KMS-11 (cell line): ENCODE measurements around the gene PDZD2.
"Not testable (repeated sequence)": the region's sequence is repeated elsewhere in the genome, so short reads cannot be mapped to it uniquely, and the experiment has no call there.

Experiments
- H2AFZ ChIP-seq: fragments of 200-600 bp; sonication (generic); 2 replicates; pipeline ENCODE4 v1.6.1; 2016; ENCODE audit warnings: antibody characterized with exemption, mixed run types, low read depth
- H3K27ac ChIP-seq: fragments of 200-600 bp; sonication (generic); 2 replicates; pipeline ENCODE4 v1.6.1; 2016; ENCODE audit warnings: mild to moderate bottlenecking, mixed run types
- H3K27me3 ChIP-seq: fragments of 200-600 bp; sonication (generic); 2 replicates; pipeline ENCODE4 v1.6.1; 2017; ENCODE audit warnings: mild to moderate bottlenecking, low read depth, mixed run types, moderate library complexity; ENCODE audit not compliant: insufficient read depth
- H3K36me3 ChIP-seq: fragments of 200-600 bp; sonication (generic); 2 replicates; pipeline ENCODE4 v1.6.1; 2017; ENCODE audit warnings: mild to moderate bottlenecking, mixed run types; ENCODE audit not compliant: insufficient read depth
- H3K4me1 ChIP-seq: fragments of 200-600 bp; sonication (generic); 2 replicates; pipeline ENCODE4 v1.6.1; 2016; ENCODE audit warnings: mild to moderate bottlenecking, low read depth, mixed run types; ENCODE audit not compliant: poor library complexity, severe bottlenecking
- H3K4me2 ChIP-seq: fragments of 200-600 bp; sonication (generic); 2 replicates; pipeline ENCODE4 v1.7.0; 2016; ENCODE audit warnings: mild to moderate bottlenecking, mixed run types
- H3K4me3 ChIP-seq: fragments of 200-600 bp; sonication (generic); IDR thresholded peaks from 2 replicates; pipeline ENCODE4 v1.6.1; 2017; ENCODE audit warnings: low read depth, low read length, mixed read lengths; ENCODE audit not compliant: insufficient read depth
- H3K79me2 ChIP-seq: fragments of 200-600 bp; sonication (generic); 2 replicates; pipeline ENCODE4 v1.6.1; 2016; ENCODE audit warnings: low read depth, mixed run types; ENCODE audit not compliant: insufficient read depth
- H3K9ac ChIP-seq: fragments of 200-600 bp; sonication (generic); 2 replicates; pipeline ENCODE4 v1.6.1; 2016; ENCODE audit warnings: mild to moderate bottlenecking, mixed run types
- H4K20me1 ChIP-seq: fragments of 200-600 bp; sonication (generic); 2 replicates; pipeline ENCODE4 v1.6.1; 2016; ENCODE audit warnings: mild to moderate bottlenecking, mixed run types; ENCODE audit not compliant: insufficient read depth
- TF ChIP-seq, protein P1 (sequence below): fragments of 200-600 bp; sonication (generic); conservative IDR thresholded peaks from 2 replicates; pipeline ENCODE4 v1.6.1; 2017; ENCODE audit warnings: low read depth, mild to moderate bottlenecking, antibody characterized with exemption, low read length, moderate library complexity, mixed read lengths

The PDZD2 gene

DNA sequence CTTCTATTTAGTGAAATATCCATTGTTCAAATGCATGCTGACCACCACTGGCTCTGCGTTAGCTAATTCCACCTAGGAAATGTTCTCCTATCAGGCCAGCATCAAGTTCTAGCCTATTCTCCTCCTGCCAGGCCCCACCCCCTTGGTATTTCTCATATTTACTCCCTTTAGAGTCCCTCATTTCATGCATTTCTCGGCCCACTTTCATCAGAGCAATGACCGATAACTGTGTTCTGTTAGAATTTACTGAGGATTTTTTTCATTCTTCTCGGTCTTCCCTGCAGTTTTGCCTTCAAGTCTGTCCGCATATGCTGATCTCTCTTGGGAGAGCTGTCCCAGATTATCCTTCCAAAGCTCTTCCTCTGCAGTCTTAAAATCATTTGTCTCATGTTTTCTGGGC lies 391.8 kb downstream of the PDZD2 start:
- Histone ChIP-seq H3K27ac (no peak overlapping the region), H3K79me2 (no peaks in the 10 kb centered on the region), H3K36me3 (no peaks in the 10 kb centered on the region), H3K9ac (no peak overlapping the region), H2AFZ (no peak overlapping the region), H3K27me3 (no peaks in the 10 kb centered on the region), H4K20me1 (no peaks in the 10 kb centered on the region), H3K4me3 (no peak overlapping the region), H3K4me2 (no peak overlapping the region), H3K4me1 (no peaks in the 10 kb centered on the region)
- TF ChIP-seq, protein P1, sequence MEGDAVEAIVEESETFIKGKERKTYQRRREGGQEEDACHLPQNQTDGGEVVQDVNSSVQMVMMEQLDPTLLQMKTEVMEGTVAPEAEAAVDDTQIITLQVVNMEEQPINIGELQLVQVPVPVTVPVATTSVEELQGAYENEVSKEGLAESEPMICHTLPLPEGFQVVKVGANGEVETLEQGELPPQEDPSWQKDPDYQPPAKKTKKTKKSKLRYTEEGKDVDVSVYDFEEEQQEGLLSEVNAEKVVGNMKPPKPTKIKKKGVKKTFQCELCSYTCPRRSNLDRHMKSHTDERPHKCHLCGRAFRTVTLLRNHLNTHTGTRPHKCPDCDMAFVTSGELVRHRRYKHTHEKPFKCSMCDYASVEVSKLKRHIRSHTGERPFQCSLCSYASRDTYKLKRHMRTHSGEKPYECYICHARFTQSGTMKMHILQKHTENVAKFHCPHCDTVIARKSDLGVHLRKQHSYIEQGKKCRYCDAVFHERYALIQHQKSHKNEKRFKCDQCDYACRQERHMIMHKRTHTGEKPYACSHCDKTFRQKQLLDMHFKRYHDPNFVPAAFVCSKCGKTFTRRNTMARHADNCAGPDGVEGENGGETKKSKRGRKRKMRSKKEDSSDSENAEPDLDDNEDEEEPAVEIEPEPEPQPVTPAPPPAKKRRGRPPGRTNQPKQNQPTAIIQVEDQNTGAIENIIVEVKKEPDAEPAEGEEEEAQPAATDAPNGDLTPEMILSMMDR, result no peak

DNA sequence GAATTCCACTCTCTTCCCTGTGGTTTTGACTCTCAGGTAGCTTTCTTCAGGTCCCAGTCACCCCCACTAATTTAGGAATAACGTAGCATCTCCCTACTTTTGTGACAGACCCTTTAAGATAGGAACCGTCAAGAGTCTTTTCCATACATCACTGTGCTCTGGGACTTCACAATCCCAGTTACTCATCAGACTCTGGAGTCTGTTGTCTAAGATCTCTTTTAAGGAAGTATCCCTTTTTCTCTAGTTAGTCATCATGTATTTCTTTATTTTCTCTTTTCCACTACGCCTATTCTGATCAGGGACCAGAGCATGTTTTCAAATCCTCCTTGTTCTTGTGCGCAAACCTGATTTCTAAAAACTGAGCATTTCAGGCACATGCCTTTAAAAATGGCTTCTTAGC lies 392.2 kb downstream of the PDZD2 start:
- TF ChIP-seq, protein P1, result no peak
- H4K20me1 ChIP-seq, result no peaks in the 10 kb centered on the region
- H3K4me2 ChIP-seq, result no peak overlapping the region
- no peak overlapping the region for H3K27ac ChIP-seq
- no peak overlapping the region for H3K9ac ChIP-seq
- no peaks in the 10 kb centered on the region for H3K4me1 ChIP-seq
- H3K27me3 ChIP-seq, result no peaks in the 10 kb centered on the region
- H2AFZ ChIP-seq, result no peak overlapping the region
- H3K79me2 ChIP-seq, result no peaks in the 10 kb centered on the region
- H3K4me3 ChIP-seq, result no peak overlapping the region
- no peaks in the 10 kb centered on the region for H3K36me3 ChIP-seq

DNA sequence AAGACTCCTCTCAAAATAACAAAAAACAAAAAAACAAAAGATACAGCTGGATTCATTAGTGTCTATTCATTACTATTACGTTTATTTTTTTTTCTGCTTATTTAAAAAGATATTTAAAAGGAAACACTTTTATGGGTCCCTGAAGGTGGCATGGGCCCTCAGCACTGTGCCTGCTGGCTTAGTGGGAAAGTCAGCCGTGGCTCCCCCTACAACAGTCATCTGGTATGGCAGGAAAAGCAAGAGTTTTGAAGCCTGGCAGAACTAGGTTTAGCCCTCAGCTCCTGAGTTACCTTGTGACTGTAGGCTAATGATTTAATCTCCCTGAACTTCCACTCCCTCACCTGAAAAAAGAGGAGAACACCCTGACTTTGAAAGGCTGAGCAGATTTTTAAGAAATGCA lies 399.6 kb downstream of the PDZD2 start:
- Histone ChIP-seq H3K9ac (no peak overlapping the region), H3K4me1 (no peaks in the 10 kb centered on the region), H3K4me2 (no peak overlapping the region), H3K27me3 (no peaks in the 10 kb centered on the region), H3K27ac (no peak overlapping the region), H3K4me3 (no peak overlapping the region), H4K20me1 (no peaks in the 10 kb centered on the region), H3K36me3 (no peaks in the 10 kb centered on the region), H3K79me2 (no peaks in the 10 kb centered on the region), H2AFZ (no peak overlapping the region)
- TF ChIP-seq, protein P1, result no peak

DNA sequence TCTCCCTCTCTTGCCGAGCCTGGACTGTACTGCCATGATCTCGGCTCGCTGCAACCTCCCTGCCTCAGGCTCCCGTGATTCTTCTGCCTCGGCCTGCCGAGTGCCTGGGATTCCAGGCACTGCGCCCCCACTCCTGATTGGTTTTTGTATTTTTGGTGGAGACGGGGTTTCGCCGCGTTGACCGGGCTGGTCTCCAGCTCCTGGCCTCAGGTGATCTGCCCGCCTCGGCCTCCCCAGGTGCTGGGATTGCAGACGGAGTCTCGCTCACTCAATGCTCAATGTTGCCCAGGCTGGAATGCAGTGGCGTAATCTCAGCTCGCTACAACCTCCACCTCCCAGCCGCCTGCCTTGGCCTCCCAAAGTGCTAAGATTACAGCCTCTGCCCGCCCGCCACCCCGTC lies 400.2 kb downstream of the PDZD2 start:
- H3K4me3 ChIP-seq, H3K36me3 ChIP-seq, H3K27me3 ChIP-seq, H2AFZ ChIP-seq, H3K27ac ChIP-seq, H3K79me2 ChIP-seq, H4K20me1 ChIP-seq, H3K4me1 ChIP-seq, H3K9ac ChIP-seq, H3K4me2 ChIP-seq: not testable (repeated sequence)

DNA sequence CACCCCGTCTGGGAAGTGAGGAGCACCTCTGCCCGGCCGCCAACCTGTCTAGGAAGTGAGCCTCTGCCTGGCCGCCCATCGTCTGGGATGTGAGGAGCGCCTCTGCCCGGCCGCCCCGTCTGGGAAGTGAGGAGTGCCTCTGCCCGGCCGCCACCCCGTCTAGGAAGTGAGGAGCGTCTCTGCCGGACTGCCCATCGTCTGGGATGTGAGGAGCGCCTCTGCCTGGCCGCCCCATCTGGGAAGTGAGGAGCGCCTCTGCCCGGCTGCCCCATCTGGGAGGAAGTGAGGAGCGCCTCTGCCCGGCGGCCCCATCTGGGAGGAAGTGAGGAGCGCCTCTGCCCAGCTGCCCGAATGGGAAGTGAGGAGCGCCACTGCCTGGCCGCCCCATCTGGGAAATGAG lies 400.7 kb downstream of the PDZD2 start:
- not testable (repeated sequence) for H3K79me2 ChIP-seq, H3K27ac ChIP-seq, H2AFZ ChIP-seq, H3K27me3 ChIP-seq, H3K4me3 ChIP-seq, H4K20me1 ChIP-seq, H3K9ac ChIP-seq, H3K4me1 ChIP-seq, H3K36me3 ChIP-seq, H3K4me2 ChIP-seq

DNA sequence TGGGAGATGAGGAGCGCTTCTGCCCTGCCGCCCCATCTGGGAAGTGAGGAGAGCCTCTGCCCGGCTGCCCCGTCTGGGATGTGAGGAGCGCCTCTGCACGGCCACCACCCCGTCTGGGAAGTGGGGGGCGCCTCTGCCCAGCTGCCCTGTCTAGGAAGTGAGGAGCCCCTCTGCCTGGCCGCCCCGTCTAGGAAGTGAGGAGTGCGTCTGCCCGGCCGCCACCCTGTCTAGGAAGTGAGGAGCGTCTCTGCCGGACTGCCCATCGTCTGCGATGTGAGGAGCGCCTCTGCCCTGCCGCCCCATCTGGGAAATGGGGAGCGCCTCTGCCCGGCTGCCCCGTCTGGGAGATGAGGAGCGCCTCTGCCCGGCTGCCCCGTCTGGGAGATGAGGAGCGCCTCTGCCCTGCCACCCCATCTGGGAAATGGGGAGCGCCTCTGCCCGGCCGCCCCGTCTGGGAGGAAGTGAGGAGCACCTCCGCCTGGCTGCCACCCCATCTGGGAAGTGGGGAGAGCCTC lies 401.3 kb downstream of the PDZD2 start:
- H4K20me1 ChIP-seq, H3K27ac ChIP-seq, H3K9ac ChIP-seq, H3K4me2 ChIP-seq, H2AFZ ChIP-seq, H3K79me2 ChIP-seq, H3K27me3 ChIP-seq, H3K36me3 ChIP-seq, H3K4me3 ChIP-seq, H3K4me1 ChIP-seq: not testable (repeated sequence)
